GF-D8 (cell line): Measurements from ENCODE around the gene CUEDC1.
"Not testable (repeated sequence)": the region's sequence is repeated elsewhere in the genome, so short reads cannot be mapped to it uniquely, and the experiment has no call there.

Experiments
- DNase-seq: peaks from one replicate; lab custom pipeline; 2025; lab: John Stamatoyannopoulos, UW

The CUEDC1 gene

GRCh38 chr17:57984936-57985674 is 29.9 kb upstream of the CUEDC1 start:
- DNase-seq = no peak

DNA sequence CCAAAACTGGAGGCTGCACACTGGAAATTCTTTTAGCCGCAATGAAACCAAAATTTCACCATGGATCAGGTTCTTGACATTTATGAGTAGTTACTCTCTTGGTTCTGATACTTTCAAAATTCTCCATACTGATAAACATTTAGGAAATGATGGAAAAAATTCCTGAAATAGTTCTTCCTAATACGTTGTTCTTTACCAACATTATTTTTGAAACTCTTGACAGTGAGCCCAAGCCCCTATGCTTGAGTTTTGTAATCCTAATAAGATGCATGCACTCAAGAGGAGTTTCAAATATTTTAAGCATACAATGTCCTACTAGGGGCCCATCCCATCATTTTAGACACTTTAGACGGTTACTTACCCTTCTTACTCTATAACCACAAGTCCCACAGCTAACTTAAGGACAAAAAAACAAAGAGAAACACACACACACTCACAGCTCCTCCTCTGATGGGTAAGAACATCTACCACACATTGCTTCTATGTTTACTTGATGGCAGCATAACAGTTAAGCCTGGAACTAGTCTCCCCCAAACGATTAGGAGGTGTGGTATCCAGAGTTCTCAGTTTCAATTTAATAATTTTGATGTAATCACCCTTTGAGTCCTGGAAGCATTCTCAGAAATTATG is 29.2 kb upstream of the CUEDC1 start:
- DNase-seq = no peak

DNA sequence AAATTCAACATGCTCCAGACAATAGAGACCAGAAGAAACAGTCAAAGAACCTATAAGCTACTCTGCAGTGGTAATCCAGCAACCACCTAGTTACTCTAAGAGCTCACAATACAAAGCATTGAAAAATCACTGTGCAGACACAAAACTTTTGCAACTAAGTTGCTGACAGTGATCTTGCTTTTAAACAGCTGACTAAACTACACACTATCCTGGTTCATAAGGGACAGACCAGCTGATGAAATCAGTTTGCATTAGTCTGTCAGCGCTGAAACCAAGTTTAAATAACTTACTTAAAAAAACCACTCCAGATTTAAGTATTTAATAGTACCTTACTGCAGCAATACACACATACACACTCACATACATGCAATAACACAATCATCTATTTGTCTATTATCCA is 28.2 kb upstream of the CUEDC1 start:
- no peak for DNase-seq

- no peak for DNase-seq
Measured at GRCh38 chr17:57982452-57983170, 27.4 kb upstream of the CUEDC1 start.

DNA sequence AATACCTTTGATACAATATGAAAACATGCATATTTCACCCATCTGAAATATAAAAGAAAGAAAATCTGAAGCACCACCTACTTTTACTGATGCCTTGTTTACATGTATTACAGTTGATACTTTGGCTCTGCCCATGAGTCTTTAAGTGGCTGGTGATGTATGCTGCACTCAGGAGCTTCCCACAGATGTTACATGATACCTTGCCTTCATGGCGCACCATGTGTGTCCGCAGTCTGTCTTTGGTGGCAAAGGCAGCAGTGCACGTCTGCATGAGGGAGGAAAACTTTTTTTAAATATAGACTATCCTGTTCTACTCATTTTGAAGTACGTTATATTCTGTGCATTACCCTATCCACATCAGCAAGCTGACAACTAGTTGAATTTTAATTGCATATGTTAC is 25.3 kb upstream of the CUEDC1 start:
- DNase-seq = no peak

- DNase-seq = no peak
Measured at GRCh38 chr17:57979076-57979475, 23.9 kb upstream of the CUEDC1 start.

GRCh38 chr17:57976594-57976993 is 21.4 kb upstream of the CUEDC1 start:
- DNase-seq = no peak

- DNase-seq = no peak
Measured at GRCh38 chr17:57975044-57975443, 19.8 kb upstream of the CUEDC1 start.

- DNase-seq = not testable (repeated sequence)
Measured at GRCh38 chr17:57974053-57974824, 19.0 kb upstream of the CUEDC1 start.

DNA sequence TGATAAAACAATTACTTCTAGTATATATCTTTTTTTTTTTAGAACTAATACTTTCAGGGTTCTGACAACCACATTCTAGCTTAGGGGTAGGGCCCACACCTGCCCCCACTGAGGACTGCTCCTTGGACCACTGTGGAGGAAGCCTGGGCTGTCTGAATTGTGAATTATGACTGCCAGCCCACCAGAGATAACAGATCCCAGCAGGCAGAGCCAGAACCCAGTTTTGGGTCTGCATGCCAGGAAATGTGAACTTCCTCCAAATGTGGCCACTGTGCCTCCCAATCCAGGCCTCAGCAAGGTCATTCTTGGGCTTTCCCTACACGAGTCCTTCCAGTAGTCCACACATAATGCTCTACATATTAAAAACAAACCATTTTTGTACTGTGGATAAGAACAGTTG is 16.9 kb upstream of the CUEDC1 start:
- DNase-seq = no peak

DNA sequence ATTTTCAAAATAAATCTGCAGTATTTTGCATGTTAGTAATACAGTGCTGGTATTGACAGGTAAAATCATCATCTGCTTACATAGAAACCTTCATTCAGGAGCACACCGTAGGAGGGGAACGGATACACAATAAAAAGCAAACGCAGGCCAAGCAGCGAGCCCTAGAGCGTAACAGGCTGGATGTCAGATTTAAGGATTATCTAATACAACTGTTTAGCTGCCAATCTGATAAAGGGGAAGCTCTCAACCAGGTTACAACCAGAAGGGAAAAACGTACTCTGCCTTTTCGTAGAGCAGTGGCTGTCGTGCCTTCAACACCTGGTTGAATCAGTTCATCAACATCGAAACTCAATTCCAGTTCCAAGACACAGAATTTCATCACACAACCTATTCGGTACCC is 16.4 kb upstream of the CUEDC1 start:
- no peak for DNase-seq

DNA sequence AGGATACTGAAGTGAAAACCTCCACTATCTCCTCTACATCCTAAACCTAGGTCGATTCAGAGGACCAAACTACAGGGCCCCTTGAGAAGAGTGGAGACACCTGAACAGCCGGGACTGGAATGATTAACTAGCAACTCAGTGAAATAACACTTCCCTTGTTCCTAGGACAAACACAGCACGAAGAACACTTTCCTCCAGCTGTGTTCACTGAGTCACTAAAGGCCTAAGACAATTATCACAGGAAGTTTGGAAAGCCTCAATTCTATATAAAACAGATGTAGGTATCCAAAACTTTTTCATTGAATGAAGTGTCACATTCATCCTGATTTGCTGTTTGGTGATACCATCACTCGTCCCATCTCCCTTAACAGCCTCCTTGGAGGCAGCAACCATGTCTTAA is 15.5 kb upstream of the CUEDC1 start:
- no peak for DNase-seq

- no peak for DNase-seq
Measured at GRCh38 chr17:57968456-57968855, 13.2 kb upstream of the CUEDC1 start.

DNA sequence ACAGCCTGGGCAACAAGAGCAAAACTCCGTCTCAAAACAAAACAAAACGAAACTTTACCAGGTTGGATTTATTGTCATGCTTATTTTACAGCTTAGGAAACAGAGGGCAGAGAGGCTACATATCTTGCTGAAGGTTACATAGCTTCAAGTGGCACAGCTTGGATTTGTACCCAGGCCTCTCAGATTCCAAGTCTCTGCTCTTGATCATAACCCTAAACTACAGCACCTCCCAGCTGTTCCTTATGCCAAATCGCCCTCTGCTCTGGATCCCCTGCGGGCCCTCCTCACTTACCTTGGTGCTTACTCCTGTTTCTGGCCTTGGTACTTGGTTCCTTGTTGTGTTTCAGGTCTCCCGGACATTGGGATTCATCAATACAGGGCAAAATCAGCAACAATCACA is 11.7 kb upstream of the CUEDC1 start:
- no peak for DNase-seq

DNA sequence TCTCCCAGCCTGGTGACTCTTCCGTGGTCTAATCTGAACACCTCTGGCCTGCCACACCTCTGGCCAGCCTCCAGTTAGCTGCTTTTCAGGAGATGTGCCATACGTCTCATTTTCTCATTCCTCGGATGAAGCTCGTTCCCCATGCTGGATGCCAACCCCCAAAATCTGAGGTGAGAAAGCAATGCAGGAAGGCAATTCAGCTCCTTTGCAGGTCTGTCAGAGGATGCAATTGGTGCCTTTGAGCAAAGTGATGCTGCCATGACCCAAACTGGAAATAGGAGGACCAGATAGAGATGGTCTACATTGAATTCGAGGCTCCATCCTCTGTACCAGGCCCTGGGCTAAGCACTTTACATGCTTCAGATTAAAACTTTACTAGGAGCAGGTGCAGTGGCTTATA is 11.0 kb upstream of the CUEDC1 start:
- no peak for DNase-seq

- no peak for DNase-seq
Measured at GRCh38 chr17:57965521-57966160, 10.4 kb upstream of the CUEDC1 start.

GRCh38 chr17:57963149-57963511 is 7.9 kb upstream of the CUEDC1 start:
- no peak for DNase-seq

DNA sequence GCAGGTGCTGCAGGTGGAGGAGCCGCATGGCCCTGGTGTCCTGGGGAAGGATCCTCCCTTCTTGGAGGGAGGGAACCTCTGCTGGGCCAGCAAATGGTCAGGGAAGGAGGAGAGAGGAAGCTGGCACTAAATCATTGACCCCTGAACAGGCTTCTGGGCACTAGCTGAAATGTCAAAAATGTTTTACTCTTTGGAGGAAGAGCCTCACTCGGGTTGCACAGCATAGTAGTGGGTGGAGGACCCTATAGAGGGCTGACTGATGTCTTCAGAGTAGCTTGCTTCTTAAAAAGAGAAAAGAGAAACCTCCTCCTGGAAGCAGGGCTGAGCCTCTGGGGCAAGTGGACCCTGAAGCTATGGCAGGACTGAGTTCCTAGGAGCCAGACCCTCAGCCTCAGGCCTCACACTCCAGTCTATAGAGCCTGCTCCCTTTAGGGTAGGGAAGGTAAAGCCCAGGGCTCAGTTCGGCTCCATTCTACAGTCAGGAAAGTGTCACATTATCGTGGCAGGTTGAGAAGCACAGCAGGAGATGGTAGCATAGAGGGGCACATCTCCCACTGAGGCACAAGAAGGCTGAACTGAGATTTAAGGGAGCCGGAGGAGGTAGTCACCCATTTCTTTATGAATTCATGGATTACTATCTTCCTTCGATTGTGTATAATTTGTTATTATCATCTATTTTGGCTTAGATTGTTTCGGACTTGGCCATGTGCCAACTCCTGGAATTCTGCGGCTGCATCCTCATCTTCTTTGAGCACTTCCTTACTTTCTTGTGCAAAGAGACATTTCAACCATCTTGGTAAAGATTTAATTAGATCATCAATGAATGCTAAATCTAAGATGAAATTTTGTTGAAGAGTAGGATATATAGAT is 7.3 kb upstream of the CUEDC1 start:
- DNase-seq = no peak

DNA sequence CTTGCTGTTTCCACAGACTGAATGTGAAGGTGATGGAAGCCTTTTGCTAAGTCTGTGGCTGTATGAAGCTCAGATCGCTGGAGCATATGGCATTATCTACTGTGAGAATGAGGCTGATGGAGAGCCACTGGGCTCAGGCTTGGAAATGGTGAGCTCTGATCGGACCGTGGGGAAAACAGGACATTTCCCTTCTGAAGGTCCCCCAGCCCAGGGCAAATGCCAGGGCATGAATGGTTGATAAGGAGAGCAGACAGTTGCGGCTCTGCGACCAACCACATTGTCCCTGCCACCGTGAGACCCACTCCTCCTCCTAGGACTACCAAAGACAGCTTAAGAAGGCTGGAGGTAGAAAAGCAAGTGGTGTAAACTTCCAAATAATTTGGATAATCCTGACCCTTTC is 4.7 kb upstream of the CUEDC1 start:
- DNase-seq = no peak

GRCh38 chr17:57958391-57958790 is 3.2 kb upstream of the CUEDC1 start:
- DNase-seq = not testable (repeated sequence)

- no peak for DNase-seq
Measured at GRCh38 chr17:57957886-57958285, 2.7 kb upstream of the CUEDC1 start.
